ENCODE measurements around the gene ERBB4. TPM values are rescaled to one million over a fixed set of nuclear protein-coding genes. Genes with fewer than 3 reads are reported as not detected.

ERBB4 gene
- total and polyA plus RNA-seq, 2 of the 8 experiments (the other 6 are each of a cell fraction or from before 2014, with no cell fraction given), result 0.34 to 1.3 TPM

DNA sequence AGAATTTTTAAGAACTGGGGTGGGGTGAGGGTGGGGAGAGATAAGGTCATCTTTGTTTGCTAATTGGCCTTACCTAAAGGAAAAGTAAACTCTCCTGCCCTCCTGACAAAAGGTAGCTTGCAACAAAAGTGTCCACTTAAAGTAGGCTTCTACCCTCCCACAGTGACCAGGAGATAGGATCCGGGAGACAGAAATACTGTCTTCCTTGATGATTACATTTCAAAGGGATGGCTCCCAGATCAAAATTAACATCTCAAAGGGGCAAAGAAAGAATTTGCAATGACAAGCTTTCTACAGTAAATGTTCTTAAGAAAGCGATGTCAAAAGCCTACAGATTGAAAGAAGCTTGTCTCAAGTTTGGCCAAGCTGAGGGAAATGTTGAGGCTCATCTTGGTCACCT lies 1206.9 kb downstream of the ERBB4 start (continued):
- no peak for TF ChIP-seq RBBP5 (IDR thresholded peaks at IDR 0.05; ENCODE audit: borderline replicate concordance, low read depth, low read length)
- TF ChIP-seq, protein P1, sequence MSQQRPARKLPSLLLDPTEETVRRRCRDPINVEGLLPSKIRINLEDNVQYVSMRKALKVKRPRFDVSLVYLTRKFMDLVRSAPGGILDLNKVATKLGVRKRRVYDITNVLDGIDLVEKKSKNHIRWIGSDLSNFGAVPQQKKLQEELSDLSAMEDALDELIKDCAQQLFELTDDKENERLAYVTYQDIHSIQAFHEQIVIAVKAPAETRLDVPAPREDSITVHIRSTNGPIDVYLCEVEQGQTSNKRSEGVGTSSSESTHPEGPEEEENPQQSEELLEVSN (IDR thresholded peaks at IDR 0.05), result no peak
- TF ChIP-seq KDM1A (IDR thresholded peaks at IDR 0.05; ENCODE audit: borderline replicate concordance, low read length), result no peak
- TF ChIP-seq EGR1 (IDR thresholded peaks at IDR 0.05; ENCODE audit: borderline replicate concordance, low read depth, low read length), result no peak
- no peak for TF ChIP-seq BACH1 (IDR thresholded peaks at IDR 0.05; ENCODE audit: low read length)
- TF ChIP-seq CBX8 (IDR thresholded peaks at IDR 0.05; ENCODE audit: borderline replicate concordance, low read depth, low read length), result no peak
- TF ChIP-seq CBX5 (IDR thresholded peaks at IDR 0.05; ENCODE audit: low read depth, low read length), result no peak
- TF ChIP-seq CTBP2 (IDR thresholded peaks at IDR 0.05; ENCODE audit: borderline replicate concordance, insufficient read depth, insufficient read length, low read length), result no peak
- TF ChIP-seq KDM5A (IDR thresholded peaks at IDR 0.05; ENCODE audit: low read length), result no peak
- no peak for TF ChIP-seq TEAD4 (IDR thresholded peaks at IDR 0.05; ENCODE audit: low read depth, low read length)
- no peak for TF ChIP-seq ATF2 (IDR thresholded peaks at IDR 0.05; ENCODE audit: low read length)
